B cell (primary cell): ENCODE results near the gene CCNF. TPM values are rescaled to one million over a fixed set of nuclear protein-coding genes. Genes with fewer than 3 reads are reported as not detected.

ENCODE experiments used
- ATAC-seq: fragments of 200-7000 bp; cut with Tn5 transposase; one replicate; pipeline ENCODE4 v1.10.0; 2021; ENCODE audit warnings: low read depth, mild to moderate bottlenecking, moderate number of reproducible peaks, moderate library complexity
- CTCF ChIA-PET: fragments of 350-600 bp; sonication (Branson Sonifier 250); formaldehyde crosslinking; loops from one replicate; lab custom pipeline; 2021; ENCODE audit warnings: antibody characterized with exemption, inconsistent platforms; lab: Charles Lee
- POLR2A ChIA-PET: fragments of 350-600 bp; sonication (Branson Sonifier 250); formaldehyde crosslinking; loops from one replicate; lab custom pipeline; 2021; ENCODE audit warnings: antibody characterized with exemption; lab: Charles Lee
- DNase-seq: peaks from one replicate; pipeline ENCODE4 v3.0.0; 2013
- H2AFZ ChIP-seq: 2 replicates; pipeline ENCODE4 v1.6.1; 2012; ENCODE audit warnings: mild to moderate bottlenecking, low read depth, low read length; ENCODE audit not compliant: insufficient read depth, poor library complexity, severe bottlenecking
- H3K27ac ChIP-seq, 2 donors: 1 replicate in 1 of 2; 2 replicates in 1 of 2; pipeline ENCODE4 v1.5.1; 2012 to 2013; ENCODE audit warnings: low read length in 2 of 2, mild to moderate bottlenecking in 2 of 2, moderate library complexity in 1 of 2
- H3K27me3 ChIP-seq, 4 experiments: fragments of 200-600 bp in 1 of 4; sonication (generic) in 1 of 4; replicated peaks in 1 of 4; 1 replicate in 2 of 4; 2 replicates in 2 of 4; pipeline versions ENCODE4 v1.6.1 to v1.7.0; 2013 to 2016; ENCODE audit warnings: low read length in 3 of 4, mild to moderate bottlenecking in 2 of 4, mixed read lengths in 1 of 4, moderate library complexity in 1 of 4; ENCODE audit not compliant: insufficient read depth in 4 of 4, control insufficient read depth in 3 of 4; ENCODE audit errors: control extremely low read depth in 1 of 4
- H3K36me3 ChIP-seq, 2 experiments: replicated peaks in 1 of 2; 1 replicate in 1 of 2; 2 replicates in 1 of 2; pipeline versions ENCODE4 v1.6.1 to v1.7.1; 2013; ENCODE audit warnings: low read length in 1 of 2; ENCODE audit not compliant: insufficient read depth in 2 of 2, control insufficient read depth in 1 of 2; ENCODE audit errors: control extremely low read depth in 1 of 2, extremely low read depth in 1 of 2
- H3K4me1 ChIP-seq, 2 donors: fragments of 200-600 bp in 1 of 2; sonication (generic) in 1 of 2; 1 replicate in 1 of 2; 2 replicates in 1 of 2; pipeline versions ENCODE4 v1.5.1 to v1.6.1; 2013 to 2017; ENCODE audit warnings: low read length in 2 of 2; ENCODE audit not compliant: control insufficient read depth in 2 of 2, insufficient read depth in 2 of 2
- H3K4me2 ChIP-seq: replicated peaks from 2 replicates; pipeline ENCODE3; 2012; ENCODE audit warnings: mild to moderate bottlenecking, low read depth, low read length; ENCODE audit not compliant: poor library complexity, severe bottlenecking
- H3K4me3 ChIP-seq, 5 experiments: fragments of 200-600 bp in 1 of 5; sonication (generic) in 1 of 5; 1 replicate in 3 of 5; 2 replicates in 2 of 5; pipeline versions ENCODE4 v1.5.1 to v1.7.0; 2011 to 2016; ENCODE audit warnings: low read length in 4 of 5, mild to moderate bottlenecking in 4 of 5, low read depth in 2 of 5, control low read depth in 1 of 5, moderate library complexity in 1 of 5; ENCODE audit not compliant: insufficient read depth in 1 of 5; ENCODE audit errors: control extremely low read depth in 1 of 5, extremely low read depth in 1 of 5
- H3K79me2 ChIP-seq: fragments of 200-600 bp; sonication (generic); one replicate; pipeline ENCODE4 v1.6.0; 2016; ENCODE audit warnings: low read length; ENCODE audit not compliant: control insufficient read depth, insufficient read depth
- H3K9ac ChIP-seq: fragments of 200-600 bp; sonication (generic); 2 replicates; pipeline ENCODE4 v1.6.1; 2017; ENCODE audit warnings: mild to moderate bottlenecking, low read length, moderate library complexity
- H3K9me3 ChIP-seq, 3 donors: one replicate each; pipeline versions ENCODE4 v1.6.1 to v1.7.1; 2013; ENCODE audit warnings: low read length in 2 of 3; ENCODE audit not compliant: control insufficient read depth in 2 of 3, insufficient read depth in 1 of 3; ENCODE audit errors: control extremely low read depth in 1 of 3
- H4K20me1 ChIP-seq: 2 replicates; pipeline ENCODE4 v1.6.0; 2012; ENCODE audit warnings: mild to moderate bottlenecking, low read length; ENCODE audit not compliant: insufficient read depth, control insufficient read depth, poor library complexity, severe bottlenecking
- H3K27ac Mint-ChIP-seq: one replicate; pipeline ENCODE4 v1.8.0; 2021; ENCODE audit warnings: mixed read lengths
- H3K27me3 Mint-ChIP-seq: one replicate; pipeline ENCODE4 v1.8.0; 2021; ENCODE audit warnings: mixed read lengths
- H3K4me1 Mint-ChIP-seq: one replicate; pipeline ENCODE4 v1.8.0; 2021; ENCODE audit warnings: mixed read lengths
- H3K4me3 Mint-ChIP-seq: one replicate; pipeline ENCODE4 v1.8.0; 2021; ENCODE audit warnings: mixed read lengths
- H3K9me3 Mint-ChIP-seq: one replicate; pipeline ENCODE4 v1.8.0; 2022; ENCODE audit warnings: mixed read lengths; ENCODE audit not compliant: insufficient read depth
- EZH2 ChIP-seq: IDR thresholded peaks from 2 replicates; pipeline ENCODE4 v1.6.1; 2012; ENCODE audit warnings: borderline replicate concordance, low read depth, mild to moderate bottlenecking, moderate library complexity, low read length; ENCODE audit not compliant: insufficient read depth, poor library complexity, severe bottlenecking
- WGBS: methylation state at CpG from one replicate; pipeline ENCODE4 v1.1.5; 2013; ENCODE audit warnings: missing lambda C conversion rate; ENCODE audit not compliant: insufficient coverage; 5-methylcytosine and 5-hydroxymethylcytosine counted together
- intact Hi-C: fragments of 100-400 bp; cut with micrococcal nuclease; formaldehyde crosslinking; loops from one replicate; pipeline ENCODE4 v1.10.0; 2022
- polyA plus RNA-seq: library from polyadenylated mRNA; depleted of rRNA; stranded (reverse); fragments of >200 nt; gene quantifications from 2 replicates; pipeline ENCODE4 v1.2.3, GENCODE V29; 2012
- total RNA-seq, 2 donors: library from RNA; stranded (reverse); fragments of 120-200 nt in 1 of 2; gene quantifications; 1 replicate in 1 of 2; 2 replicates in 1 of 2; pipeline versions ENCODE4 v1.2.3 to v1.2.4, GENCODE V29; 2013 to 2022
- TF ChIP-seq, protein P1 (sequence below): fragments of 200-600 bp; IDR thresholded peaks from one replicate; pipeline ENCODE4 v1.8.0; 2022; ENCODE audit warnings: antibody characterized with exemption, mild to moderate bottlenecking

The CCNF gene
- total and polyA plus RNA-seq, 2 donors (not counting 1 experiment from before 2014, with no cell fraction given), result 3.2 to 5.3 TPM

DNA sequence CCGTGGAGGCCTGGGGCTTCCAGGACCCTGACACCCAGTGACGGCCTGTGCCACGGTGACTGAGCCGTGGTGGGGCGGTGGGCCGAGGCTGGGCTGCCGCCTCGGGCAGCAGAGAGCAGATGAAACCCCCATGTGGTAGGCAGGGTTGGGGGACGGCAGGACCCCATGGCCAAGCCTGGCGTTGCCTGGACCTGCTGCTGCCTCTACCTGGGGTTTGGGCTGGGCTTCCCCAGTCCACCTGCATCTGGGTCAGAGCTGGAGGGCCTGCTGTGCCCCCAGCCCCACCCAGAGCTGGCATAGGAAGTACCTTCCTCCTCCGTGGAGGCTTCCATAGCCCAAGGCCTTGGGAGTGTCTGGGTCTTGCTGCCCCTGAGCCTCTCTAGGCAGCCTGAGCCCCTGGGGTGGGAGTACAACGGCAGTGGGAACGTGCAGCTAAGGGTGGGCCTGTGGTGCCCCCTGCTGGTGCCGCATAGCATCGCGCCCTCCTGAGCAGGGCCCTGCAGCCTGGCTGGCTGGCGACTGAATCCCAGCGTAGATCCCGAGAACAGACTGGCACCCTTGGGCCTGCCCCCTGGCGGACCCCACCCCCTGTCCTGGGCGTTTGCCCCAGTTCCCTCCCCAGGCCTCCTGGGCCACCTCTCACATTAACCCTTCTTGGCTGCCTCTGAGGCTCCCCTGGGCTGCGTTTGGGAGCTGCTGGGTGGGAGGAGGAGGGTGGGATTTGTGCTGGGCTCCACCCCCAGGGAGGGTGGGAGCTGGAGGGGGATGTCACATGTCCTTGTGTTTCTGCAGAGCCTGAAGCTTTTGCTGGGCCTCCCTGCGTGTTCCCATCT, 71.9 kb downstream of the CCNF start:
- H4K20me1 ChIP-seq, result no peaks in the 10 kb centered on the region
- H3K4me1 ChIP-seq, result peaks cover 0 to 8% of the 10 kb centered on the region in 2 donors
- H3K27me3 ChIP-seq, result no peaks in the 10 kb centered on the region
- ChIA-PET POLR2A (interaction anchor here (1.3 kb wide), 1 partner anchor 307 kb away, joined by 3 read pairs; no protein-coding TSS in a partner anchor), CTCF (interaction anchor here (0.6 to 3.0 kb wide), 25 partner anchors 9 to 501 kb away, joined by 3 to 41 read pairs (median 5); partner anchors contain the start of genes ABCA3, AMDHD2, ATP6V0C and CEMP1)
- H2AFZ ChIP-seq, result no peak overlapping the region
- Mint-ChIP-seq H3K4me1 (peaks cover 11% of the 10 kb centered on the region), H3K4me3 (no peak overlapping the region), H3K9me3 (no peaks in the 10 kb centered on the region), H3K27ac (no peak overlapping the region), H3K27me3 (no peaks in the 10 kb centered on the region)
- peaks cover 22% of the 10 kb centered on the region for H3K79me2 ChIP-seq
- peaks cover 0 to 4% of the 10 kb centered on the region in 2 experiments for H3K36me3 ChIP-seq
- DNase-seq, result peak; percentile 86
- H3K9me3 ChIP-seq, result no peaks in the 10 kb centered on the region
- no peak overlapping the region for H3K9ac ChIP-seq
- peak overlapping the region; percentile 26 for H3K4me2 ChIP-seq
- 51% methylated on average over 21 of the region's 23 CpGs for WGBS
- intact Hi-C loops, result loop anchor here (10.0 kb wide), 1 partner anchor 476 kb away; the partner anchor contains the start of gene NHERF2
- peak; percentile 97 for ATAC-seq
- no peak overlapping the region for H3K4me3 ChIP-seq
- TF ChIP-seq, protein P1, sequence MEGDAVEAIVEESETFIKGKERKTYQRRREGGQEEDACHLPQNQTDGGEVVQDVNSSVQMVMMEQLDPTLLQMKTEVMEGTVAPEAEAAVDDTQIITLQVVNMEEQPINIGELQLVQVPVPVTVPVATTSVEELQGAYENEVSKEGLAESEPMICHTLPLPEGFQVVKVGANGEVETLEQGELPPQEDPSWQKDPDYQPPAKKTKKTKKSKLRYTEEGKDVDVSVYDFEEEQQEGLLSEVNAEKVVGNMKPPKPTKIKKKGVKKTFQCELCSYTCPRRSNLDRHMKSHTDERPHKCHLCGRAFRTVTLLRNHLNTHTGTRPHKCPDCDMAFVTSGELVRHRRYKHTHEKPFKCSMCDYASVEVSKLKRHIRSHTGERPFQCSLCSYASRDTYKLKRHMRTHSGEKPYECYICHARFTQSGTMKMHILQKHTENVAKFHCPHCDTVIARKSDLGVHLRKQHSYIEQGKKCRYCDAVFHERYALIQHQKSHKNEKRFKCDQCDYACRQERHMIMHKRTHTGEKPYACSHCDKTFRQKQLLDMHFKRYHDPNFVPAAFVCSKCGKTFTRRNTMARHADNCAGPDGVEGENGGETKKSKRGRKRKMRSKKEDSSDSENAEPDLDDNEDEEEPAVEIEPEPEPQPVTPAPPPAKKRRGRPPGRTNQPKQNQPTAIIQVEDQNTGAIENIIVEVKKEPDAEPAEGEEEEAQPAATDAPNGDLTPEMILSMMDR, result peak; percentile 99
- TF ChIP-seq EZH2, result no peak
- no peak overlapping the region for H3K27ac ChIP-seq
